WTC11 (cell line): ENCODE data around the gene OR52I2. TPM values are rescaled to one million over a fixed set of nuclear protein-coding genes. Genes with fewer than 3 reads are reported as not detected.

Source experiments
- ATAC-seq: fragments of 200-7000 bp; cut with Tn5 transposase; 2 replicates; pipeline ENCODE4 v1.10.0; 2021; ENCODE audit warnings: mild to moderate bottlenecking, moderate library complexity
- CTCF ChIA-PET: fragments of 300-600 bp; sonication (Branson Sonifier 250); formaldehyde crosslinking; loops from one replicate; lab custom pipeline; 2021; ENCODE audit warnings: antibody characterized with exemption; lab: Charles Lee
- POLR2A ChIA-PET: fragments of 350-600 bp; sonication (Branson Sonifier 250); formaldehyde crosslinking; loops from one replicate; lab custom pipeline; 2021; ENCODE audit warnings: antibody characterized with exemption; lab: Charles Lee
- DNase-seq: peaks from one replicate; pipeline ENCODE4 v3.0.0; 2021; ENCODE audit warnings: low spot score
- H3K27ac Mint-ChIP-seq: 2 replicates; pipeline ENCODE4 v1.8.0; 2021; ENCODE audit warnings: mixed read lengths
- H3K27me3 Mint-ChIP-seq: 2 replicates; pipeline ENCODE4 v1.8.0; 2021; ENCODE audit warnings: low read depth, mild to moderate bottlenecking, moderate library complexity, mixed read lengths
- H3K36me3 Mint-ChIP-seq: 2 replicates; pipeline ENCODE4 v1.8.0; 2021; ENCODE audit warnings: mixed read lengths
- H3K4me1 Mint-ChIP-seq: 2 replicates; pipeline ENCODE4 v1.8.0; 2022; ENCODE audit warnings: mixed read lengths
- H3K4me3 Mint-ChIP-seq: 2 replicates; pipeline ENCODE4 v1.8.0; 2021; ENCODE audit warnings: mild to moderate bottlenecking, moderate library complexity, mixed read lengths
- H3K9me3 Mint-ChIP-seq: 2 replicates; pipeline ENCODE4 v1.8.0; 2021; ENCODE audit warnings: mixed read lengths
- E2F4 ChIP-seq: sonication (generic); formaldehyde crosslinking; IDR thresholded peaks from 2 replicates; pipeline ENCODE4 v1.8.1; 2022; ENCODE audit warnings: low read depth, mild to moderate bottlenecking, moderate library complexity, missing genetic modification reagents, borderline replicate concordance
- E2F5 ChIP-seq: sonication (generic); formaldehyde crosslinking; IDR thresholded peaks from 2 replicates; pipeline ENCODE4 v1.8.1; 2022; ENCODE audit warnings: mild to moderate bottlenecking, moderate library complexity, missing genetic modification reagents
- EMX1 ChIP-seq: fragments of 250-450 bp; sonication (Bioruptor Pico); IDR thresholded peaks from 2 replicates; pipeline ENCODE4 v1.8.0; 2021; ENCODE audit warnings: mild to moderate bottlenecking
- ERG ChIP-seq: fragments of 250-450 bp; sonication (Bioruptor Pico); IDR thresholded peaks from 2 replicates; pipeline ENCODE4 v1.8.0; 2021; ENCODE audit warnings: mild to moderate bottlenecking
- ETV6 ChIP-seq: sonication (generic); formaldehyde crosslinking; IDR thresholded peaks from 2 replicates; pipeline ENCODE4 v1.8.1; 2022; ENCODE audit warnings: mild to moderate bottlenecking, missing genetic modification reagents
- GRHL2 ChIP-seq: fragments of 250-450 bp; sonication (Bioruptor Pico); IDR thresholded peaks from 2 replicates; pipeline ENCODE4 v1.8.0; 2022; ENCODE audit warnings: mild to moderate bottlenecking, moderate library complexity; ENCODE audit not compliant: insufficient replicate concordance, severe bottlenecking
- GTF2I ChIP-seq: fragments of 250-450 bp; sonication (Bioruptor Pico); conservative IDR thresholded peaks from 2 replicates; pipeline ENCODE4 v1.4.0; 2021; ENCODE audit warnings: mild to moderate bottlenecking
- MXD4 ChIP-seq: fragments of 250-450 bp; sonication (Bioruptor Pico); IDR thresholded peaks from 2 replicates; pipeline ENCODE4 v1.8.0; 2021; ENCODE audit warnings: mild to moderate bottlenecking, moderate library complexity, borderline replicate concordance
- NFATC4 ChIP-seq: fragments of 250-450 bp; sonication (Bioruptor Pico); IDR thresholded peaks from 2 replicates; pipeline ENCODE4 v1.9.0; 2021; ENCODE audit warnings: mild to moderate bottlenecking
- NR2C2 ChIP-seq: sonication (generic); formaldehyde crosslinking; IDR thresholded peaks from 2 replicates; pipeline ENCODE4 v1.8.0; 2022; ENCODE audit warnings: mild to moderate bottlenecking, missing genetic modification reagents
- OVOL2 ChIP-seq: fragments of 250-450 bp; sonication (Bioruptor Pico); IDR thresholded peaks from 2 replicates; pipeline ENCODE4 v1.9.0; 2021; ENCODE audit warnings: mild to moderate bottlenecking, borderline replicate concordance
- SMAD3 ChIP-seq: sonication (generic); formaldehyde crosslinking; IDR thresholded peaks from 2 replicates; pipeline ENCODE4 v1.8.0; 2022; ENCODE audit warnings: missing genetic modification reagents, mild to moderate bottlenecking, borderline replicate concordance
- ZNF138 ChIP-seq: sonication (generic); formaldehyde crosslinking; conservative IDR thresholded peaks from 2 replicates; pipeline ENCODE4 v1.8.1; 2022; ENCODE audit warnings: mild to moderate bottlenecking, moderate library complexity, missing genetic modification reagents
- ZNF232 ChIP-seq: sonication (generic); formaldehyde crosslinking; IDR thresholded peaks from 2 replicates; pipeline ENCODE4 v1.8.0; 2022; ENCODE audit warnings: mild to moderate bottlenecking, missing genetic modification reagents
- ZNF416 ChIP-seq: fragments of 250-450 bp; sonication (Bioruptor Pico); IDR thresholded peaks from 2 replicates; pipeline ENCODE4 v1.9.0; 2021; ENCODE audit warnings: mild to moderate bottlenecking, inconsistent platforms
- ZNF423 ChIP-seq: fragments of 250-450 bp; sonication (Bioruptor Pico); IDR thresholded peaks from 2 replicates; pipeline ENCODE4 v2.1.2; 2022; ENCODE audit warnings: mild to moderate bottlenecking, moderate library complexity
- ZNF532 ChIP-seq: fragments of 250-450 bp; sonication (Bioruptor Pico); IDR thresholded peaks from 2 replicates; pipeline ENCODE4 v1.9.0; 2021; ENCODE audit warnings: mild to moderate bottlenecking, borderline replicate concordance
- ZSCAN18 ChIP-seq: fragments of 250-450 bp; sonication (Bioruptor Pico); IDR thresholded peaks from 2 replicates; pipeline ENCODE4 v2.1.2; 2022; ENCODE audit warnings: mild to moderate bottlenecking, moderate library complexity
- total RNA-seq: library from RNA; stranded (reverse); gene quantifications from 3 replicates; pipeline ENCODE4 v1.2.3, GENCODE V29; 2021
- TF ChIP-seq, protein P1 (sequence below): fragments of 200-600 bp; IDR thresholded peaks from 2 replicates; pipeline ENCODE4 v1.8.0; 2022; ENCODE audit warnings: antibody characterized with exemption
- TF ChIP-seq, protein P2 (sequence below): sonication (generic); formaldehyde crosslinking; IDR thresholded peaks from 2 replicates; pipeline ENCODE4 v1.8.0; 2022; ENCODE audit warnings: mild to moderate bottlenecking, missing genetic modification reagents
- TF ChIP-seq, protein P3 (sequence below): sonication (generic); formaldehyde crosslinking; IDR thresholded peaks from 2 replicates; pipeline ENCODE4 v1.8.0; 2022; ENCODE audit warnings: mild to moderate bottlenecking, missing genetic modification reagents

Gene OR52I2
- total RNA-seq, 1 experiment from 2014 or later, result not detected

DNA sequence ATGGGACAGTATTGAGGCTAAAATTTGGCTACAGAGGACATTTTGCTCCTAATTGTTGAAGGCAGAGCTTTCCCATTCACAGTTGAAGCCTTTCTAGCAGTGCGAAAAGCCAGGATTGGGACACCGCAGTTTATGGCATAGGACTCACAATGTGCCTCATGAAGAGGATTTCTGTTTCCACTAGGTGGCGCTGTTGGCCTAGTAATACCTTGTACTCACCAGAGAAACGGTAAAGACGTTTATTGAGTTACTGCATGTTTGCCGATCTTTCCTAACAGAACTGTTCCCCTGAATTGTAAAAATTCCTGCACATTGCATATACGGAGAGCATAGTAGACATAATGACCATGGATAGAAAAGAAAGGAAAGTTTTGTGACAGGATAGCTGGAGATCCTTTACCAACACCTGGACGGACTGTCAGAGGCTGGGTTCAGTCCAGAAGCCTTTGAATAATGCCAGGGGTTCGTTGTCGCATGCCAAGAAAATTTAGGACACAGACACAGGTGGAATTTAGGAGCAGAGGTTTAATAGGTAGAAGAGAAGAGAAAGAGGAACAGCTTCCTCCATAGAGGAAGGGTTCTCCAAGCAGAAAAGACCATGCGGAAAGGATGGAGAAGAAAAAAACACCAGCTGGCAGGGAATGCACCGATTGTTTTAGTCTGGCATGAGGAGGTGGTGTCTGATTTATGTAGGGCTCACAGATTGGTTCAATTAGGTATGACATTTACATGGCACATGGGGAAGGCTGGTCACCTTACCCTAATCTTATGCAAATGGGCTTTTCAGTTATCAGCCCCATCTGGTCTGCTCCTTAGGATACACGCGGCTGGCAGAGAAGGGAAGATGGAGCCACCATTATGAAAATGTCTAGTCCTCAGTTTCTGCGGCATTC lies 44.9 kb downstream of the OR52I2 start:
- Mint-ChIP-seq H3K4me1 (peaks cover 28% of the 10 kb centered on the region), H3K27me3 (peaks cover 2% of the 10 kb centered on the region; the same call in 1 of the 2 replicates), H3K27ac (no peak overlapping the region), H3K36me3 (no peaks in the 10 kb centered on the region; the same call in 1 of the 2 replicates), H3K9me3 (peaks cover 16% of the 10 kb centered on the region), H3K4me3 (peak overlapping the region; percentile 12)
- no peak for TF ChIP-seq ZSCAN18
- TF ChIP-seq, protein P1, sequence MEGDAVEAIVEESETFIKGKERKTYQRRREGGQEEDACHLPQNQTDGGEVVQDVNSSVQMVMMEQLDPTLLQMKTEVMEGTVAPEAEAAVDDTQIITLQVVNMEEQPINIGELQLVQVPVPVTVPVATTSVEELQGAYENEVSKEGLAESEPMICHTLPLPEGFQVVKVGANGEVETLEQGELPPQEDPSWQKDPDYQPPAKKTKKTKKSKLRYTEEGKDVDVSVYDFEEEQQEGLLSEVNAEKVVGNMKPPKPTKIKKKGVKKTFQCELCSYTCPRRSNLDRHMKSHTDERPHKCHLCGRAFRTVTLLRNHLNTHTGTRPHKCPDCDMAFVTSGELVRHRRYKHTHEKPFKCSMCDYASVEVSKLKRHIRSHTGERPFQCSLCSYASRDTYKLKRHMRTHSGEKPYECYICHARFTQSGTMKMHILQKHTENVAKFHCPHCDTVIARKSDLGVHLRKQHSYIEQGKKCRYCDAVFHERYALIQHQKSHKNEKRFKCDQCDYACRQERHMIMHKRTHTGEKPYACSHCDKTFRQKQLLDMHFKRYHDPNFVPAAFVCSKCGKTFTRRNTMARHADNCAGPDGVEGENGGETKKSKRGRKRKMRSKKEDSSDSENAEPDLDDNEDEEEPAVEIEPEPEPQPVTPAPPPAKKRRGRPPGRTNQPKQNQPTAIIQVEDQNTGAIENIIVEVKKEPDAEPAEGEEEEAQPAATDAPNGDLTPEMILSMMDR, result peak; percentile 87
- CTCF ChIA-PET, result interaction anchor here (0.9 to 3.4 kb wide), 6 partner anchors 10 to 439 kb away, joined by 3 to 30 read pairs (median 8); partner anchors contain the start of gene OR51D1
- peak; percentile 95 for ATAC-seq
- DNase-seq, result peak; percentile 82
- POLR2A ChIA-PET, result no interaction called here

DNA sequence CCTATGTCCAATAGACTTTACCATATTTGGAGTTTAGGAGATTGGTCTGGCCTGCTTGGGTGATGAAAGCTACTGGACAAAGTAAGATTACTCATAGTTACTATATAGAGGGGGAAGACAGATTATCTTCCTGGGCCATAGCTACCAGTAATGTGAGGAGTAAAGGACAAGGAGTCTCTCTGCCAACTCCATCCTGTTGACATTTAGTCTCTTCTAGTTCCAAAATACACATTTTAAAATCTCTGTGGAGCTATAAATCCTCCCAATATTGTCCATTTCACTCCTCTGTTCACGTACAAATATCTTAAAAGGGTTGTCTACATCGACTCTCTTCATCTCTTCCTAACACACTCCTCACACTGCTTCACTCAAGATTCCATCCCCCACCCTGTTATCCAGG lies 54.6 kb downstream of the OR52I2 start:
- Mint-ChIP-seq H3K27me3 (no peaks in the 10 kb centered on the region), H3K27ac (no peak overlapping the region), H3K4me3 (no peak overlapping the region), H3K9me3 (peaks cover 18% of the 10 kb centered on the region), H3K36me3 (no peaks in the 10 kb centered on the region), H3K4me1 (no peaks in the 10 kb centered on the region)
- CTCF ChIA-PET, result interaction anchor here (0.6 to 2.5 kb wide), 38 partner anchors 9 to 1622 kb away, joined by 3 to 59 read pairs (median 4); partner anchors contain the start of genes MMP26, OR51E2 and TRIM68
- no peak for ATAC-seq
- POLR2A ChIA-PET, result no interaction called here
- no peak for DNase-seq
- TF ChIP-seq, protein P2, sequence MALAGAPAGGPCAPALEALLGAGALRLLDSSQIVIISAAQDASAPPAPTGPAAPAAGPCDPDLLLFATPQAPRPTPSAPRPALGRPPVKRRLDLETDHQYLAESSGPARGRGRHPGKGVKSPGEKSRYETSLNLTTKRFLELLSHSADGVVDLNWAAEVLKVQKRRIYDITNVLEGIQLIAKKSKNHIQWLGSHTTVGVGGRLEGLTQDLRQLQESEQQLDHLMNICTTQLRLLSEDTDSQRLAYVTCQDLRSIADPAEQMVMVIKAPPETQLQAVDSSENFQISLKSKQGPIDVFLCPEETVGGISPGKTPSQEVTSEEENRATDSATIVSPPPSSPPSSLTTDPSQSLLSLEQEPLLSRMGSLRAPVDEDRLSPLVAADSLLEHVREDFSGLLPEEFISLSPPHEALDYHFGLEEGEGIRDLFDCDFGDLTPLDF (CRISPR knock-in tag), result no peak
- TF ChIP-seq GRHL2 (CRISPR knock-in tag) (no peak), EMX1 (CRISPR knock-in tag) (no peak), ERG (CRISPR knock-in tag) (no peak), MXD4 (CRISPR knock-in tag) (no peak), NFATC4 (CRISPR knock-in tag) (no peak), GTF2I (CRISPR knock-in tag) (no peak), ETV6 (no peak), ZNF423 (no peak), SMAD3 (CRISPR knock-in tag) (no peak), ZNF138 (no peak), OVOL2 (CRISPR knock-in tag) (no peak), E2F5 (no peak), E2F4 (CRISPR knock-in tag) (no peak), ZNF532 (CRISPR knock-in tag) (no peak), NR2C2 (CRISPR knock-in tag) (no peak), ZNF232 (CRISPR knock-in tag) (no peak), ZNF416 (CRISPR knock-in tag) (no peak)
- TF ChIP-seq, protein P3, sequence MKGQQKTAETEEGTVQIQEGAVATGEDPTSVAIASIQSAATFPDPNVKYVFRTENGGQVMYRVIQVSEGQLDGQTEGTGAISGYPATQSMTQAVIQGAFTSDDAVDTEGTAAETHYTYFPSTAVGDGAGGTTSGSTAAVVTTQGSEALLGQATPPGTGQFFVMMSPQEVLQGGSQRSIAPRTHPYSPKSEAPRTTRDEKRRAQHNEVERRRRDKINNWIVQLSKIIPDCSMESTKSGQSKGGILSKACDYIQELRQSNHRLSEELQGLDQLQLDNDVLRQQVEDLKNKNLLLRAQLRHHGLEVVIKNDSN (CRISPR knock-in tag), result no peak
